ENCODE data around the gene TMIGD3. TPM values are rescaled to one million over a fixed set of nuclear protein-coding genes. Genes with fewer than 3 reads are reported as not detected.
A peak's percentile ranks its signal among the peaks of the same experiment; 100 is the strongest.

Gene TMIGD3
- total and polyA plus RNA-seq, 10 donors: 1.6 to 33.4 (median 10.6) TPM

GRCh38 chr1:111511370-111511769, 7.9 kb upstream of the TMIGD3 start:
- DNase-seq: no peak
- H3K4me1 ChIP-seq: peaks cover 35 to 100% (median 76%) of the 10 kb centered on the region in 6 donors
- intact Hi-C loops (cut with DNase I; ENCODE audit: low total_unique reads): no loop called here

DNA sequence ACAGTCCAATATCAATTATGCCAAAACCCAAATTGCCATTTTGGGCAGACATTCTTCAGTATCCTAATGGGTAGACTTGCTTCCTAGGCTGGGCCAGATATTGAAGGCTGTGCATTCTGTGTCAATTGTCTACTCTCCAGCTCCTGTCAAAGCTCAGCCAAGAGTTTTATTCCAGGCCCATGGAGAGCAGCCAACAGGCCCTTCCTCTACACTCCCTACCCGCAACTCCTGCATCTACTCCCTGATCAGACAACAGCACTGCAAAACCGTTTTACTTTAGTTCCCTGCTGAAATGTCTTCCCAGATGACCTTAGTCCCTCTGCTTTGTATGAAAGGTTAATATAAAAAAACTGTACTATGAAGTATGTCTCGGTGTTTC, 6.6 kb upstream of the TMIGD3 start:
- peak overlapping the region in 5 of 8 donors; percentile 94 to 99 (median 98) for H3K27ac ChIP-seq
- TF ChIP-seq, protein P1, sequence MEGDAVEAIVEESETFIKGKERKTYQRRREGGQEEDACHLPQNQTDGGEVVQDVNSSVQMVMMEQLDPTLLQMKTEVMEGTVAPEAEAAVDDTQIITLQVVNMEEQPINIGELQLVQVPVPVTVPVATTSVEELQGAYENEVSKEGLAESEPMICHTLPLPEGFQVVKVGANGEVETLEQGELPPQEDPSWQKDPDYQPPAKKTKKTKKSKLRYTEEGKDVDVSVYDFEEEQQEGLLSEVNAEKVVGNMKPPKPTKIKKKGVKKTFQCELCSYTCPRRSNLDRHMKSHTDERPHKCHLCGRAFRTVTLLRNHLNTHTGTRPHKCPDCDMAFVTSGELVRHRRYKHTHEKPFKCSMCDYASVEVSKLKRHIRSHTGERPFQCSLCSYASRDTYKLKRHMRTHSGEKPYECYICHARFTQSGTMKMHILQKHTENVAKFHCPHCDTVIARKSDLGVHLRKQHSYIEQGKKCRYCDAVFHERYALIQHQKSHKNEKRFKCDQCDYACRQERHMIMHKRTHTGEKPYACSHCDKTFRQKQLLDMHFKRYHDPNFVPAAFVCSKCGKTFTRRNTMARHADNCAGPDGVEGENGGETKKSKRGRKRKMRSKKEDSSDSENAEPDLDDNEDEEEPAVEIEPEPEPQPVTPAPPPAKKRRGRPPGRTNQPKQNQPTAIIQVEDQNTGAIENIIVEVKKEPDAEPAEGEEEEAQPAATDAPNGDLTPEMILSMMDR (IDR thresholded peaks at IDR 0.05 in 8 of 11, conservative IDR thresholded peaks at IDR 0.05 in 3 of 11): no peak
- TF ChIP-seq POLR2AphosphoS5 (IDR thresholded peaks at IDR 0.05) (no peak), POLR2A (IDR thresholded peaks at IDR 0.05) (no peak)
- WGBS, 5 donors: 49 to 72% (median 68%) methylated on average over 3 of the region's 3 CpGs
- no peaks in the 10 kb centered on the region for H3K36me3 ChIP-seq
- no peak for DNase-seq
- H3K4me1 ChIP-seq: peaks cover 35 to 100% (median 76%) of the 10 kb centered on the region in 6 donors
- H3K4me3 ChIP-seq: no peak overlapping the region
- no peaks in the 10 kb centered on the region for H3K27me3 ChIP-seq (replicated peaks in 1 of 7)
- intact Hi-C loops (cut with DNase I; ENCODE audit: low total_unique reads): loop anchor here (5.0 to 10.0 kb wide), 2 partner anchors 142 to 245 kb away; partner anchors contain the start of gene DDX20
- no peaks in the 10 kb centered on the region for H3K9me3 ChIP-seq

More at GRCh38 chr1:111511370-111511769, 7.9 kb upstream of the TMIGD3 start:
- Histone ChIP-seq H3K36me3 (no peaks in the 10 kb centered on the region), H3K27me3 (replicated peaks in 1 of 7) (no peaks in the 10 kb centered on the region), H3K4me3 (no peak overlapping the region), H3K9me3 (no peaks in the 10 kb centered on the region), H3K27ac (peak overlapping the region in 2 of 8 donors; percentile 89 to 94)
- TF ChIP-seq, protein P1 (IDR thresholded peaks at IDR 0.05 in 8 of 11, conservative IDR thresholded peaks at IDR 0.05 in 3 of 11): no peak
- TF ChIP-seq POLR2AphosphoS5 (IDR thresholded peaks at IDR 0.05) (no peak), POLR2A (IDR thresholded peaks at IDR 0.05) (no peak)
- 62 to 72% (median 71%) methylated on average over 3 of the region's 3 CpGs for WGBS, 5 donors

- TF ChIP-seq POLR2A (IDR thresholded peaks at IDR 0.05): no peak
- peak; percentile 64 to 84 (median 84) for TF ChIP-seq POLR2AphosphoS5 (IDR thresholded peaks at IDR 0.05)
- TF ChIP-seq, protein P1 (IDR thresholded peaks at IDR 0.05 in 8 of 11, conservative IDR thresholded peaks at IDR 0.05 in 3 of 11): peak in 1 of 11 experiments; percentile 4
- H3K9me3 ChIP-seq: no peaks in the 10 kb centered on the region
- WGBS, 5 donors: 1 to 2% (median 1%) methylated on average over 15 of the region's 15 CpGs
- no peaks in the 10 kb centered on the region for H3K27me3 ChIP-seq (replicated peaks in 1 of 7)
- peak overlapping the region in 7 of 8 donors; percentile 2 to 65 (median 21) for H3K4me3 ChIP-seq
- DNase-seq: peak; percentile 96
- intact Hi-C loops (cut with DNase I; ENCODE audit: low total_unique reads): loop anchor here (5.0 to 10.0 kb wide), 2 partner anchors 145 to 247 kb away; partner anchors contain the start of gene DDX20
- peak overlapping the region; percentile 91 to 99 (median 98) for H3K27ac ChIP-seq
- H3K4me1 ChIP-seq: peaks cover 47 to 100% (median 85%) of the 10 kb centered on the region in 6 donors
- H3K36me3 ChIP-seq: no peaks in the 10 kb centered on the region
These were observed 4.2 kb upstream of the TMIGD3 start for GRCh38 chr1:111507411-111508201.

GRCh38 chr1:111506561-111506960, 3.1 kb upstream of the TMIGD3 start:
- Histone ChIP-seq H3K27ac (peak overlapping the region; percentile 83 to 99 (median 96)), H3K36me3 (no peaks in the 10 kb centered on the region), H3K4me3 (peak overlapping the region in 1 of 8 donors; percentile 4), H3K27me3 (replicated peaks in 1 of 7) (no peaks in the 10 kb centered on the region), H3K4me1 (peaks cover 47 to 91% (median 82%) of the 10 kb centered on the region in 6 donors), H3K9me3 (no peaks in the 10 kb centered on the region)
- DNase-seq: no peak
- 25 to 62% (median 39%) methylated on average over 2 of the region's 2 CpGs for WGBS, 5 donors
- intact Hi-C loops (cut with DNase I; ENCODE audit: low total_unique reads): loop anchor here (5.0 to 10.0 kb wide), 2 partner anchors 146 to 248 kb away; partner anchors contain the start of gene DDX20
- TF ChIP-seq POLR2AphosphoS5 (IDR thresholded peaks at IDR 0.05): no peak
- TF ChIP-seq, protein P1 (IDR thresholded peaks at IDR 0.05 in 8 of 11, conservative IDR thresholded peaks at IDR 0.05 in 3 of 11): no peak
- no peak for TF ChIP-seq POLR2A (IDR thresholded peaks at IDR 0.05)
